Endodermal cell (in vitro differentiated cells): ENCODE data around the gene NDUFB4. TPM values are rescaled to one million over a fixed set of nuclear protein-coding genes. Genes with fewer than 3 reads are reported as not detected.

Experiments used
- DNase-seq: peaks from one replicate; pipeline ENCODE4 v3.0.0-alpha.2; 2017
- H3K27ac ChIP-seq: 2 replicates; pipeline ENCODE4 v1.5.1; 2013; ENCODE audit warnings: mild to moderate bottlenecking, low read depth, low read length, moderate library complexity
- H3K27me3 ChIP-seq: 2 replicates; pipeline ENCODE4 v1.6.1; 2013; ENCODE audit warnings: mild to moderate bottlenecking, low read length, moderate library complexity; ENCODE audit not compliant: insufficient read depth, control insufficient read depth, poor library complexity, severe bottlenecking
- H3K36me3 ChIP-seq: 2 replicates; pipeline ENCODE4 v1.7.0; 2013; ENCODE audit warnings: mild to moderate bottlenecking, low read length, moderate library complexity; ENCODE audit not compliant: control insufficient read depth, insufficient read depth
- H3K4me1 ChIP-seq: one replicate; pipeline ENCODE4 v1.7.0; 2013; ENCODE audit warnings: low read length; ENCODE audit not compliant: control insufficient read depth, insufficient read depth
- H3K4me3 ChIP-seq: 2 replicates; pipeline ENCODE4 v1.5.1; 2013; ENCODE audit warnings: mild to moderate bottlenecking, low read length, moderate library complexity
- H3K9ac ChIP-seq: 2 replicates; pipeline ENCODE4 v1.6.1; 2013; ENCODE audit warnings: mild to moderate bottlenecking, low read length, moderate library complexity; ENCODE audit not compliant: poor library complexity, severe bottlenecking; ENCODE audit errors: extremely low read depth
- H3K9me3 ChIP-seq: 2 replicates; pipeline ENCODE4 v1.6.1; 2013; ENCODE audit warnings: mild to moderate bottlenecking, low read length, moderate library complexity; ENCODE audit not compliant: control insufficient read depth
- H3K27ac Mint-ChIP-seq: 2 replicates; pipeline ENCODE4 v1.8.0; 2020; ENCODE audit warnings: mixed read lengths
- H3K27me3 Mint-ChIP-seq: 2 replicates; pipeline ENCODE4 v1.8.0; 2021; ENCODE audit warnings: mild to moderate bottlenecking, mixed read lengths; ENCODE audit not compliant: insufficient read depth
- H3K36me3 Mint-ChIP-seq: 2 replicates; pipeline ENCODE4 v1.8.0; 2020; ENCODE audit warnings: low read depth, mixed read lengths
- H3K4me1 Mint-ChIP-seq: 2 replicates; pipeline ENCODE4 v1.8.0; 2020; ENCODE audit warnings: mixed read lengths
- H3K4me3 Mint-ChIP-seq: 2 replicates; pipeline ENCODE4 v1.8.0; 2020; ENCODE audit warnings: mild to moderate bottlenecking, moderate library complexity, mixed read lengths
- H3K9me3 Mint-ChIP-seq: 2 replicates; pipeline ENCODE4 v1.8.0; 2020; ENCODE audit warnings: mild to moderate bottlenecking, mixed read lengths
- CTCF ChIP-seq: fragments of 200-600 bp; sonication (generic); conservative IDR thresholded peaks from 2 replicates; pipeline ENCODE4 v1.5.0; 2021; ENCODE audit warnings: antibody characterized with exemption, mild to moderate bottlenecking
- WGBS, 2 experiments: methylation state at CpG; one replicate each; pipeline versions ENCODE4 v1.1.5 to v1.1.7; 2013; ENCODE audit warnings: missing lambda C conversion rate in 2 of 2, mixed read lengths in 1 of 2; ENCODE audit not compliant: insufficient coverage in 1 of 2, insufficient read length in 1 of 2; 5-methylcytosine and 5-hydroxymethylcytosine counted together
- total RNA-seq, 2 donors: library from RNA; stranded (reverse); fragmentation: NEBNext Ultra II Directional in 1 of 2; extraction: Animal tissue kit (Norgen Biotek cat#: 25700) in 1 of 2; gene quantifications; 2 replicates in 1 of 2; 3 replicates in 1 of 2; pipeline ENCODE4 v1.2.1, GENCODE V29; 2021

Gene NDUFB4
- total RNA-seq, 2 donors from 2014 or later, result 144 to 181 TPM

- no peaks in the 10 kb centered on the region for H3K36me3 Mint-ChIP-seq
These were observed 8.7 kb upstream of the NDUFB4 start for GRCh38 chr3:120587332-120587975.

GRCh38 chr3:120595788-120596115 is 384 bp upstream of the NDUFB4 start:
- Mint-ChIP-seq H3K27me3 (peaks cover 3% of the 10 kb centered on the region), H3K36me3 (peaks cover 2% of the 10 kb centered on the region), H3K4me1 (peaks cover 13% of the 10 kb centered on the region), H3K4me3 (peak overlapping the region; percentile 88), H3K27ac (peak overlapping the region; percentile 98), H3K9me3 (no peaks in the 10 kb centered on the region)
- H3K9me3 ChIP-seq, result peaks cover 7% of the 10 kb centered on the region
- TF ChIP-seq CTCF, result no peak
- H3K27ac ChIP-seq, result no peak overlapping the region
- peak overlapping the region; percentile 98 for H3K4me3 ChIP-seq
- H3K36me3 ChIP-seq, result peaks cover 31% of the 10 kb centered on the region
- WGBS, 2 experiments, result 0 to 6% methylated on average over 2 to 4 of the region's 4 CpGs
- no peaks in the 10 kb centered on the region for H3K27me3 ChIP-seq
- DNase-seq, result no peak
- H3K4me1 ChIP-seq, result peaks cover 4% of the 10 kb centered on the region
- peak overlapping the region; percentile 98 for H3K9ac ChIP-seq

More at GRCh38 chr3:120587332-120587975, 8.7 kb upstream of the NDUFB4 start:
- Histone ChIP-seq H3K4me3 (no peak overlapping the region), H3K9me3 (no peaks in the 10 kb centered on the region), H3K9ac (no peak overlapping the region), H3K4me1 (no peaks in the 10 kb centered on the region), H3K27ac (no peak overlapping the region), H3K27me3 (no peaks in the 10 kb centered on the region), H3K36me3 (no peaks in the 10 kb centered on the region)
- Mint-ChIP-seq H3K4me1 (peaks cover under 1% of the 10 kb centered on the region), H3K9me3 (peaks cover 2% of the 10 kb centered on the region), H3K27me3 (peaks cover under 1% of the 10 kb centered on the region), H3K27ac (no peak overlapping the region), H3K4me3 (no peak overlapping the region)
- 95 to 100% methylated on average over 1 to 3 of the region's 3 CpGs for WGBS, 2 experiments
- no peak for DNase-seq
- TF ChIP-seq CTCF, result no peak

GRCh38 chr3:120596853-120597223 is 702 bp downstream of the NDUFB4 start:
- Histone ChIP-seq H3K9ac (peak overlapping the region; percentile 98), H3K27me3 (no peaks in the 10 kb centered on the region), H3K4me1 (peaks cover 4% of the 10 kb centered on the region), H3K27ac (peak overlapping the region; percentile 96), H3K9me3 (peaks cover 7% of the 10 kb centered on the region), H3K36me3 (peaks cover 41% of the 10 kb centered on the region), H3K4me3 (peak overlapping the region; percentile 98)
- Mint-ChIP-seq H3K4me1 (peaks cover 19% of the 10 kb centered on the region), H3K4me3 (peak overlapping the region; percentile 88), H3K27ac (peak overlapping the region; percentile 98), H3K9me3 (no peaks in the 10 kb centered on the region), H3K27me3 (peaks cover 3% of the 10 kb centered on the region), H3K36me3 (peaks cover 11% of the 10 kb centered on the region)
- no CpG with 5 or more reads among the region's 3 CpGs for WGBS, 2 experiments
- no peak for TF ChIP-seq CTCF
- no peak for DNase-seq
